Progenitor cell of endocrine pancreas (in vitro differentiated cells): ENCODE data around the gene EMP2. TPM values are rescaled to one million over a fixed set of nuclear protein-coding genes. Genes with fewer than 3 reads are reported as not detected.

ENCODE experiments used
- DNase-seq: peaks from one replicate; pipeline ENCODE4 v3.0.0; 2021; ENCODE audit warnings: low spot score; ENCODE audit not compliant: unreplicated experiment
- H3K27ac Mint-ChIP-seq: 2 replicates; pipeline ENCODE4 v1.8.0; 2021; ENCODE audit warnings: mild to moderate bottlenecking, moderate library complexity, mixed read lengths
- H3K27me3 Mint-ChIP-seq: 2 replicates; pipeline ENCODE4 v1.8.0; 2021; ENCODE audit warnings: mixed read lengths
- H3K36me3 Mint-ChIP-seq: 2 replicates; pipeline ENCODE4 v1.8.0; 2022; ENCODE audit warnings: mixed read lengths; ENCODE audit not compliant: insufficient read depth
- H3K4me1 Mint-ChIP-seq: 2 replicates; pipeline ENCODE4 v1.8.0; 2021; ENCODE audit warnings: low read depth, mixed read lengths
- H3K4me3 Mint-ChIP-seq: 2 replicates; pipeline ENCODE4 v1.8.0; 2021; ENCODE audit warnings: low read depth, mild to moderate bottlenecking, moderate library complexity, mixed read lengths
- H3K9me3 Mint-ChIP-seq: 2 replicates; pipeline ENCODE4 v1.8.0; 2021; ENCODE audit warnings: low read depth, mixed read lengths
- CTCF ChIP-seq: fragments of 200-600 bp; sonication (generic); IDR thresholded peaks from one replicate; pipeline ENCODE4 v1.5.0; 2021; ENCODE audit warnings: antibody characterized with exemption, mild to moderate bottlenecking; ENCODE audit not compliant: unreplicated experiment
- total RNA-seq: library from RNA; stranded (reverse); gene quantifications from 2 replicates; pipeline ENCODE4 v1.2.1, GENCODE V29; 2021

Gene EMP2
- total RNA-seq, 1 donor from 2014 or later, result 10.5 TPM

- Mint-ChIP-seq H3K4me1 (peaks cover 18% of the 10 kb centered on the region), H3K36me3 (no peaks in the 10 kb centered on the region), H3K27ac (no peak overlapping the region), H3K4me3 (no peak overlapping the region), H3K27me3 (peaks cover 19% of the 10 kb centered on the region), H3K9me3 (no peaks in the 10 kb centered on the region)
- no peak for TF ChIP-seq CTCF
- DNase-seq, result no peak
Observed at GRCh38 chr16:10576390-10577304, 3.8 kb downstream of the EMP2 start.

GRCh38 chr16:10575506-10576130 lies 4.8 kb downstream of the EMP2 start:
- Mint-ChIP-seq H3K4me1 (peaks cover 18% of the 10 kb centered on the region), H3K27ac (no peak overlapping the region), H3K27me3 (peaks cover 16% of the 10 kb centered on the region), H3K4me3 (no peak overlapping the region), H3K36me3 (no peaks in the 10 kb centered on the region), H3K9me3 (no peaks in the 10 kb centered on the region)
- DNase-seq, result no peak
- TF ChIP-seq CTCF, result no peak

GRCh38 chr16:10572611-10573010 lies 7.8 kb downstream of the EMP2 start:
- TF ChIP-seq CTCF, result no peak
- no peak for DNase-seq
- peaks cover 10% of the 10 kb centered on the region for H3K4me1 Mint-ChIP-seq
- no peak overlapping the region for H3K27ac Mint-ChIP-seq
- no peaks in the 10 kb centered on the region for H3K36me3 Mint-ChIP-seq
- no peaks in the 10 kb centered on the region for H3K9me3 Mint-ChIP-seq
- no peak overlapping the region for H3K4me3 Mint-ChIP-seq
- no peaks in the 10 kb centered on the region for H3K27me3 Mint-ChIP-seq

- peaks cover under 1% of the 10 kb centered on the region for H3K4me1 Mint-ChIP-seq
- no peaks in the 10 kb centered on the region for H3K36me3 Mint-ChIP-seq
- no peak for DNase-seq
- H3K4me3 Mint-ChIP-seq, result no peak overlapping the region
- H3K9me3 Mint-ChIP-seq, result no peaks in the 10 kb centered on the region
- H3K27ac Mint-ChIP-seq, result no peak overlapping the region
- TF ChIP-seq CTCF, result no peak
- no peaks in the 10 kb centered on the region for H3K27me3 Mint-ChIP-seq
Observed at GRCh38 chr16:10571354-10571753, 9.0 kb downstream of the EMP2 start.

GRCh38 chr16:10569621-10570020 lies 10.8 kb downstream of the EMP2 start:
- no peak for TF ChIP-seq CTCF
- Mint-ChIP-seq H3K9me3 (no peaks in the 10 kb centered on the region), H3K4me3 (no peak overlapping the region), H3K27ac (no peak overlapping the region), H3K4me1 (no peaks in the 10 kb centered on the region), H3K36me3 (no peaks in the 10 kb centered on the region), H3K27me3 (no peaks in the 10 kb centered on the region)
- no peak for DNase-seq
